K562 (cell line): Measurements from ENCODE around the gene KSR2. TPM values are rescaled to one million over a fixed set of nuclear protein-coding genes. Genes with fewer than 3 reads are reported as not detected.

Experiments
- ATAC-seq: fragments of 200-7000 bp; cut with Tn5 transposase; 3 replicates; pipeline ENCODE4 v1.9.1; 2020; ENCODE audit warnings: moderate library complexity
- BruUV-seq: library from RNA; stranded (reverse); fragments of 400-500 nt; replicated peaks from 2 replicates; lab custom pipeline; 2021; lab: Mats Ljungman, UMichigan
- CTCF ChIA-PET: fragments of 300-600 bp; formaldehyde crosslinking; extraction: SDS; loops from one replicate; lab custom pipeline; 2021; ENCODE audit warnings: low intra/inter-chr PET ratio; lab: Yijun Ruan, JAX
- POLR2A ChIA-PET: fragments of 300-600, 350-650 bp; sonication (Branson Sonifier 250); formaldehyde crosslinking; extraction: SDS; loops from one replicate; lab custom pipeline; 2021; ENCODE audit warnings: antibody characterized with exemption, inconsistent platforms; lab: Yijun Ruan, JAX
- DNase-seq, 4 experiments: peaks; one replicate each; pipeline versions ENCODE4 v3.0.0 to v3.0.0-alpha.2; 2011 to 2018; ENCODE audit warnings: low spot score in 3 of 4, mixed read lengths in 3 of 4; ENCODE audit errors: extremely low read depth in 1 of 4
- FAIRE-seq: peaks from 2 replicates; lab custom pipeline; 2011; peaks lifted over from hg19 to GRCh38; lab: Jason Lieb, UNC
- H2AFZ ChIP-seq: 2 replicates; pipeline ENCODE4 v1.6.0; 2011; ENCODE audit warnings: low read depth, low read length, control low read depth, inconsistent platforms
- H3K27ac ChIP-seq: fragments of 200-600 bp; 3 replicates; pipeline ENCODE4 v1.8.0; 2011; ENCODE audit warnings: low read depth, mild to moderate bottlenecking, control low read depth, inconsistent platforms, low read length, moderate library complexity, mixed read lengths; ENCODE audit errors: extremely low read depth
- H3K27me3 ChIP-seq, 2 experiments: fragments of 300-600 bp in 1 of 2; 2 replicates in 1 of 2; 3 replicates in 1 of 2; pipeline versions ENCODE4 v1.6.0 to v1.8.0; 2011; ENCODE audit warnings: inconsistent platforms in 2 of 2, low read length in 2 of 2, mild to moderate bottlenecking in 1 of 2, mixed read lengths in 1 of 2, moderate library complexity in 1 of 2; ENCODE audit not compliant: control insufficient read depth in 2 of 2, insufficient read depth in 2 of 2
- H3K36me3 ChIP-seq: fragments of 300-600 bp; 3 replicates; pipeline ENCODE4 v1.8.0; 2011; ENCODE audit warnings: mild to moderate bottlenecking, low read length, inconsistent platforms; ENCODE audit not compliant: control insufficient read depth, insufficient read depth
- H3K4me1 ChIP-seq, 2 experiments: fragments of 200-600 bp in 1 of 2; replicated peaks in 1 of 2; 2 replicates in 1 of 2; 3 replicates in 1 of 2; pipeline versions ENCODE4 v1.5.1 to v1.8.0; 2011; ENCODE audit warnings: inconsistent platforms in 2 of 2, low read length in 2 of 2, mild to moderate bottlenecking in 1 of 2, mixed read lengths in 1 of 2, moderate library complexity in 1 of 2; ENCODE audit not compliant: control insufficient read depth in 2 of 2, insufficient read depth in 2 of 2
- H3K4me2 ChIP-seq: 2 replicates; pipeline ENCODE4 v1.6.1; 2011; ENCODE audit warnings: low read length, control low read depth, inconsistent platforms, mixed read lengths; ENCODE audit not compliant: insufficient read depth
- H3K4me3 ChIP-seq: fragments of 200-600 bp; sonication (generic), shearing (Covaris generic); 2 replicates; pipeline ENCODE4 v1.5.1; 2016; ENCODE audit warnings: control low read depth, inconsistent platforms
- H3K79me2 ChIP-seq: fragments of 200-600 bp; 3 replicates; pipeline ENCODE4 v1.8.0; 2011; ENCODE audit warnings: low read length, inconsistent platforms; ENCODE audit not compliant: control insufficient read depth, insufficient read depth
- H3K9ac ChIP-seq, 2 experiments: 2 replicates each; pipeline versions ENCODE4 v1.6.0 to v1.6.1; 2011; ENCODE audit warnings: low read depth in 2 of 2, low read length in 2 of 2, control low read depth in 1 of 2, inconsistent platforms in 1 of 2, mild to moderate bottlenecking in 1 of 2, mixed read lengths in 1 of 2; ENCODE audit not compliant: insufficient read depth in 1 of 2
- H3K9me1 ChIP-seq: one replicate; pipeline ENCODE4 v1.6.0; 2011; ENCODE audit warnings: inconsistent platforms, mild to moderate bottlenecking, low read length, moderate library complexity; ENCODE audit not compliant: control insufficient read depth, insufficient read depth
- H3K9me3 ChIP-seq: replicated peaks from 2 replicates; pipeline ENCODE4 v1.5.1; 2011; ENCODE audit warnings: low read depth, low read length, inconsistent platforms; ENCODE audit not compliant: control insufficient read depth, insufficient read depth
- H4K20me1 ChIP-seq: replicated peaks from 2 replicates; pipeline ENCODE4 v1.6.1; 2011; ENCODE audit warnings: low read length, inconsistent platforms, mixed read lengths; ENCODE audit not compliant: control insufficient read depth, insufficient read depth
- CBX5 ChIP-seq: IDR thresholded peaks from 2 replicates; pipeline ENCODE4 v1.6.1; 2014; ENCODE audit warnings: low read depth, borderline replicate concordance
- GATAD2A ChIP-seq: fragments of 450-650 bp; IDR thresholded peaks from 2 replicates; pipeline ENCODE4 v1.6.1; 2017
- KDM4B ChIP-seq, 2 experiments: fragments of 450-650 bp in 1 of 2; sonication (generic) in 1 of 2; IDR thresholded peaks; 2 replicates each; pipeline ENCODE4 v1.6.1; 2016 to 2017; ENCODE audit warnings: borderline replicate concordance in 2 of 2, antibody characterized with exemption in 1 of 2, low read depth in 1 of 2, mild to moderate bottlenecking in 1 of 2
- NFIX ChIP-seq: fragments of 250-450 bp; sonication (Bioruptor Pico); IDR thresholded peaks from 2 replicates; pipeline ENCODE4 v1.4.0; 2020; ENCODE audit warnings: low read depth, mild to moderate bottlenecking, moderate library complexity
- RNF2 ChIP-seq: sonication (generic); IDR thresholded peaks from 2 replicates; pipeline ENCODE4 v1.6.1; 2016
- SIX5 ChIP-seq, 2 experiments: IDR thresholded peaks; 2 replicates each; pipeline ENCODE4 v1.6.1; 2011; ENCODE audit warnings: low read length in 2 of 2, borderline replicate concordance in 1 of 2, low read depth in 1 of 2, mild to moderate bottlenecking in 1 of 2, moderate library complexity in 1 of 2; ENCODE audit not compliant: insufficient read depth in 1 of 2
- STAT5A ChIP-seq: IDR thresholded peaks from 2 replicates; pipeline ENCODE4 v1.6.1; 2012; ENCODE audit warnings: low read length, inconsistent platforms, borderline replicate concordance
- TAF9B ChIP-seq: fragments of 450-650 bp; IDR thresholded peaks from 2 replicates; pipeline ENCODE4 v1.6.1; 2018; ENCODE audit warnings: mild to moderate bottlenecking; ENCODE audit not compliant: partially characterized antibody
- TEAD4 ChIP-seq, 2 experiments: sonication (generic) in 1 of 2; formaldehyde crosslinking in 1 of 2; IDR thresholded peaks; 2 replicates each; pipeline versions ENCODE4 v1.6.1 to v1.8.0; 2012 to 2022; ENCODE audit warnings: borderline replicate concordance in 1 of 2, inconsistent platforms in 1 of 2, low read length in 1 of 2, mild to moderate bottlenecking in 1 of 2, missing genetic modification reagents in 1 of 2
- ZNF41 ChIP-seq: fragments of 250-450 bp; sonication (Bioruptor Pico); conservative IDR thresholded peaks from 2 replicates; pipeline ENCODE4 v1.4.0; 2020; ENCODE audit warnings: mild to moderate bottlenecking
- ZNF764 ChIP-seq: fragments of 250-450 bp; sonication (Bioruptor Pico); IDR thresholded peaks from 2 replicates; pipeline ENCODE4 v1.4.0; 2020; ENCODE audit warnings: low read depth, mild to moderate bottlenecking, moderate library complexity
- ZSCAN29 ChIP-seq: fragments of 450-650 bp; IDR thresholded peaks from 2 replicates; pipeline ENCODE4 v1.6.1; 2017
- WGBS: fragments of 100-300 bp; shearing (Covaris generic); methylation state at CpG from one replicate; pipeline ENCODE4 v1.1.6; 2016; ENCODE audit warnings: low coverage, mixed read lengths; ENCODE audit not compliant: insufficient coverage; ENCODE audit errors: missing lambda C conversion rate; 5-methylcytosine and 5-hydroxymethylcytosine counted together
- in situ Hi-C: fragments of 300-500 bp; cut with MboI; formaldehyde crosslinking; loops from 4 replicates; pipeline ENCODE4 v1.15.0; 2018; ENCODE audit warnings: inconsistent platforms, mixed read lengths
- intact Hi-C: fragments of 100-400 bp; cut with micrococcal nuclease; formaldehyde crosslinking; loops from 2 replicates; pipeline ENCODE4 v1.14.2; 2022
- polyA plus RNA-seq, 8 experiments: library from polyadenylated mRNA; depleted of rRNA in 4 of 8; stranded (reverse) in 5 of 8; unstranded in 3 of 8; fragments of >200 nt; fragmentation: Nextera tagmentation in 2 of 8; fragmentation: Illumina TruSeq in 1 of 8; extraction: Ambion mirVana in 2 of 8; extraction: Trizol in 1 of 8; gene quantifications; 2 replicates each; pipeline versions ENCODE4 v1.2.1 to v1.2.3, GENCODE V29; 2011 to 2014; ENCODE audit warnings: inconsistent platforms in 1 of 8, missing spikeins in 1 of 8
- total RNA-seq, 7 experiments: library from RNA; depleted of rRNA in 6 of 7; stranded (reverse); fragments of >200 nt in 6 of 7; fragmentation: Illumina TruSeq in 2 of 7; extraction: Trizol in 2 of 7; gene quantifications; 2 replicates each; pipeline versions ENCODE4 v1.2.1 to v1.2.3, GENCODE V29; 2011 to 2021; ENCODE audit warnings: low replicate concordance in 1 of 7
- TF ChIP-seq, protein P1 (sequence below): fragments of 450-650 bp; formaldehyde crosslinking; IDR thresholded peaks from 2 replicates; pipeline ENCODE4 v1.4.0; 2020; ENCODE audit warnings: mild to moderate bottlenecking, mixed read lengths
- TF ChIP-seq, protein P2 (sequence below): fragments of 250-450 bp; sonication (Bioruptor Pico); IDR thresholded peaks from 2 replicates; pipeline ENCODE4 v1.4.0; 2020; ENCODE audit warnings: mild to moderate bottlenecking, moderate library complexity
- TF ChIP-seq, protein P3 (sequence below): sonication (generic); formaldehyde crosslinking; IDR thresholded peaks from 2 replicates; pipeline ENCODE4 v1.9.0; 2022; ENCODE audit warnings: mild to moderate bottlenecking, missing genetic modification reagents

The KSR2 gene
- total and polyA plus RNA-seq, 9 of the 15 experiments (the other 6 are each of a cell fraction or from before 2014, with no cell fraction given) = not detected

DNA sequence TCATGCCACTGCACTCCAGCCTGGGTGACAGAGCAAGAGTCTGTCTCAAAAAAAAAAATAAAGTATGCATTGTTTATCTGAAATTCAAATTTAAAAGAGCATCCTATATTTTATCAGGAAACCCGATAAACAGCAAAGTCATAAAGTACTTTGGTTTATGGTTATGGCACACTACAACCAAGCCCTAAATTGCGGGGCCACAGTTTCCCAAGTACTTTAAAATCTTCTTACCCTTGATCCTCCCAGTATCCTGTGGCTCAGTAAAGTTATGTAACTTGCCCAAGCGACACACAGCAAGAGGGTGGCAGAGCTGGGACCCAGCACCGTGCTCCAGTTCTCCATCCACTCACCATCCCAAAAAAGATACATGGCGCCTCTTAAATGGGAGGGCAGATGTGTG lies 35.2 kb downstream of the KSR2 start:
- POLR2A ChIA-PET = no interaction called here
- CTCF ChIA-PET = interaction anchor here (0.6 kb wide), 1 partner anchor 1511 kb away, joined by 3 read pairs; no protein-coding TSS in a partner anchor
- TF ChIP-seq TEAD4 (IDR thresholded peaks at IDR 0.05; ENCODE audit: low read length) (no peak), TEAD4 (CRISPR knock-in tag; IDR thresholded peaks at IDR 0.05; ENCODE audit: borderline replicate concordance) (no peak), ZSCAN29 (no peak), CBX5 (no peak), SIX5 (IDR thresholded peaks at IDR 0.05; ENCODE audit: borderline replicate concordance in 1 of 2, insufficient read depth in 1 of 2, low read depth in 1 of 2, low read length in 2 of 2) (no peak), TAF9B (no peak), STAT5A (no peak), GATAD2A (no peak), NFIX (no peak), RNF2 (no peak), ZNF41 (no peak), KDM4B (IDR thresholded peaks at IDR 0.05; ENCODE audit: borderline replicate concordance in 2 of 2, low read depth in 1 of 2) (no peak), ZNF764 (no peak)
- TF ChIP-seq, protein P1, sequence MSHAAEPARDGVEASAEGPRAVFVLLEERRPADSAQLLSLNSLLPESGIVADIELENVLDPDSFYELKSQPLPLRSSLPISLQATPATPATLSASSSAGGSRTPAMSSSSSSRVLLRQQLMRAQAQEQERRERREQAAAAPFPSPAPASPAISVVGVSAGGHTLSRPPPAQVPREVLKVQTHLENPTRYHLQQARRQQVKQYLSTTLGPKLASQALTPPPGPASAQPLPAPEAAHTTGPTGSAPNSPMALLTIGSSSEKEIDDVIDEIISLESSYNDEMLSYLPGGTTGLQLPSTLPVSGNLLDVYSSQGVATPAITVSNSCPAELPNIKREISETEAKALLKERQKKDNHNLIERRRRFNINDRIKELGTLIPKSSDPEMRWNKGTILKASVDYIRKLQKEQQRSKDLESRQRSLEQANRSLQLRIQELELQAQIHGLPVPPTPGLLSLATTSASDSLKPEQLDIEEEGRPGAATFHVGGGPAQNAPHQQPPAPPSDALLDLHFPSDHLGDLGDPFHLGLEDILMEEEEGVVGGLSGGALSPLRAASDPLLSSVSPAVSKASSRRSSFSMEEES = no peak
- TF ChIP-seq, protein P2, sequence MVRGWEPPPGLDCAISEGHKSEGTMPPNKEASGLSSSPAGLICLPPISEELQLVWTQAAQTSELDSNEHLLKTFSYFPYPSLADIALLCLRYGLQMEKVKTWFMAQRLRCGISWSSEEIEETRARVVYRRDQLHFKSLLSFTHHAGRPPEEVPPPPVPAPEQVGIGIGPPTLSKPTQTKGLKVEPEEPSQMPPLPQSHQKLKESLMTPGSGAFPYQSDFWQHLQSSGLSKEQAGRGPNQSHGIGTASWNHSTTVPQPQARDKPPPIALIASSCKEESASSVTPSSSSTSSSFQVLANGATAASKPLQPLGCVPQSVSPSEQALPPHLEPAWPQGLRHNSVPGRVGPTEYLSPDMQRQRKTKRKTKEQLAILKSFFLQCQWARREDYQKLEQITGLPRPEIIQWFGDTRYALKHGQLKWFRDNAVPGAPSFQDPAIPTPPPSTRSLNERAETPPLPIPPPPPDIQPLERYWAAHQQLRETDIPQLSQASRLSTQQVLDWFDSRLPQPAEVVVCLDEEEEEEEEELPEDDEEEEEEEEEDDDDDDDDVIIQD (CRISPR knock-in tag) = no peak
- TF ChIP-seq, protein P3, sequence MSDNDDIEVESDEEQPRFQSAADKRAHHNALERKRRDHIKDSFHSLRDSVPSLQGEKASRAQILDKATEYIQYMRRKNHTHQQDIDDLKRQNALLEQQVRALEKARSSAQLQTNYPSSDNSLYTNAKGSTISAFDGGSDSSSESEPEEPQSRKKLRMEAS (CRISPR knock-in tag) = no peak
- TF ChIP-seq, all 486 proteins: peak for 0
- Histone ChIP-seq H3K27ac (no peak overlapping the region), H3K27me3 (peaks cover 4 to 8% of the 10 kb centered on the region in 2 experiments; a peak in 3 of 5 replicates), H2AFZ (no peak overlapping the region), H3K9me3 (no peaks in the 10 kb centered on the region), H3K9ac (no peak overlapping the region), H3K4me3 (no peak overlapping the region), H3K79me2 (no peaks in the 10 kb centered on the region), H4K20me1 (no peaks in the 10 kb centered on the region), H3K4me2 (no peak overlapping the region), H3K9me1 (no peaks in the 10 kb centered on the region), H3K36me3 (no peaks in the 10 kb centered on the region), H3K4me1 (no peaks in the 10 kb centered on the region)
- no peak for ATAC-seq
- no peak for FAIRE-seq
- DNase-seq = no peak
- no TSS peak for BruUV-seq
- intact Hi-C loops (no loop called here), in situ Hi-C loops (no loop called here)
- WGBS = 1% methylated on average over 5 of the region's 5 CpGs
